GM20431 (cell line): ENCODE measurements around the gene HDGF.

ENCODE experiments used
- in situ Hi-C: fragments of 300-500 bp; cut with MseI, MboI; formaldehyde crosslinking; loops from one replicate; pipeline ENCODE4 v1.15.0; 2020; ENCODE audit warnings: low sequenced_read_pairs; ENCODE audit not compliant: unreplicated experiment

The HDGF gene

DNA sequence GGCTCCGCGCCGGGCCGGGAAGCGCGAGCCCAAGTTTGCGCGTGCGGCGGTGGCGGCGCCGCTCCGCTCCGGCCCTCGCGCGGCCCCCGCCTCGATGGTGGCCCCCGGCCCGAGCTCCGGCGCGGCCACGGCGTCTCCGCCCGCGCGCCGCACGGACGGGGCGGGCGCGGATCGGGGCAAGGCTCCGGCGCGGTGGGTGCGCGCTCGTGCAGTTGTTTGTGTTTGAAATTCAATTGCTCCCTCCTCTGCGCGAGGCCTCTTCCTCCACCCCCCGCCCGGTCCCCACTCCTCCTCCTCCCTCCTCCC lies at the start of gene HDGF:
Gene HDGF (minus strand): TSS at position 225 of the 306 bp plus-strand sequence. CDS start 246 bp downstream, outside the sequence.
- in situ Hi-C loops = no loop called here

DNA sequence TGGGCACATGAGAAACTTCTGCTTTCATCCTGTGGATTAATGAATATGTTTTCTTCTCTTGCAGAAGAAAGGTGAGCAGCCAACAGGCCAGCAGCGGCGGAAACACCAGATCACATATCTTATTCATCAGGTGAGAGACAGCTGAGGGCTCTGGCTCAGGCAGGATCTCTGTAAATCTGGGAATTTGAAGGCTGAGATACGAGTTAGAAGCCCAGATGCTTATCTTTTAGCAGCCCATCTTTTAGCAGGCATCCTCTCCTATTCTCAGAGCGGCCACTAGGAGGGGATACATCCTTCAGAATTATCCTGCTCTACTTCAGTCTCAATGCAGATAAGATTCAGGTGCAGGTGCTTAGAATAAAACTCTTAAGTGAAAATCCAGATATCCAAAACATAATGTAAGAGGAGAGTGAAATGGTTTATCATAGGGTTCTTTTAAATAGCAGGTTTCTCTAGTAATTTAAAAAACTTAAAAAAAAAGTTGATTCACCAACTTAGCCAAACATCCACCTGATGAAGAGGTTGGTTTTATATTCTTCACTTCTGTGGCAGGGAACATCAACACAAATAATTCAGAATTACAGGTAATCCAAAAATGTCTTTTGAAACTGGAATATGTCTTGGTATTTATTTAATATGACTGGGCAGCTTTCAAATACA lies 45.9 kb upstream of the HDGF start:
- in situ Hi-C loops = no loop called here

DNA sequence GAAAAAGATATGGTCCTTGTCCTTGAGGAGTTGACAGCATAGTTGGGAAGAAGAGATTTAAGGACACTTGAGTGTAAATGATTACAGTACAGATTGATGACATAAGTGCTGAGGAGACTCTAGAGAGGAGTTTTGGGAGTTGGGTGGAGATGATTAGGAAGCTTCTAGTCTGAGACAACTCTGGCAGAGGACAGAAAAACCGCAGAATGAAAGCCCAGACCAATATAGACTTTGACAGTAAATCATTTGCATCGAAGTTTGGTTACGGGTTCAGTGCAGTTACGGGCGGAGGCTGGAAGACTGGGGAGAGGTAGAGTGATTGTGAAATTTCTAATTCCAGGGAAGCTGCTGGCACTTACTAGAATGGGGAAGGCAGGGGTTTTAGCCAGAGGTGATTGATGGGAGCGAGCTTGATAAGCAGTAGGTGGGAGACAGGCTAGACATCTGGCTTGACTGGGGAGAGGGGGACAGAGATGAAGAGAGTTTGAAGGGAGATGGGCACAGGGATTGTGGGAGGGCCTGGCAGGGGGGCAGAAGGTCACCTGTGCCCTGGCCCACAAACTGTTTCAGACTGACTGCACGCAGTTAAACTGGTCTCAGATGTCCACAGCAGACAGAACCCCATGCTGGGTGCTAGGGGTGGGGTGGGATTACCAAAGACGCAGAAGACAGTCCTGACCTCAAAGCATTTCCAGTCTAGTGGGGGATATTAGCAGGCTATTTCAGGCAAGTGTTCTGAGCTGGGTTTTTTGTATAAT lies 45.0 kb upstream of the HDGF start:
- in situ Hi-C loops = no loop called here

DNA sequence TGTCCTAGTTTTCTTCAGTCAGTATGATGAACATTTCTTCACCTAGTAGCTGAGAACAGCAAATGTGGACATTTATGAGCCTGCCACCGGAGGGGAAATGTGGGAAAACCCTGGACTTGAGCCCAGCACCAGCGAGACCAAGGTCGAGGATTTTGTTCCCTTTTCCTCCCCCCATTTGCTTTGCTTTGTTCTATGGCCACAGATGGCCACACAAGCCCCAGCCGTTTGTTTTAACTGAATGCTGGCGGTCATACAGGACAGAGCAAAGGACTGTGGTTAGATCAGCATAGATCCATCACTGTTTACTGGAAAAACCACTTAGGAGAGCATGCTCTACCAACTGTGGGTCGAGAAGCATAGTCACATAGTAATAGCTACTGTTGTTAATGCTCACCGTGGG lies 44.3 kb upstream of the HDGF start:
- in situ Hi-C loops = no loop called here

DNA sequence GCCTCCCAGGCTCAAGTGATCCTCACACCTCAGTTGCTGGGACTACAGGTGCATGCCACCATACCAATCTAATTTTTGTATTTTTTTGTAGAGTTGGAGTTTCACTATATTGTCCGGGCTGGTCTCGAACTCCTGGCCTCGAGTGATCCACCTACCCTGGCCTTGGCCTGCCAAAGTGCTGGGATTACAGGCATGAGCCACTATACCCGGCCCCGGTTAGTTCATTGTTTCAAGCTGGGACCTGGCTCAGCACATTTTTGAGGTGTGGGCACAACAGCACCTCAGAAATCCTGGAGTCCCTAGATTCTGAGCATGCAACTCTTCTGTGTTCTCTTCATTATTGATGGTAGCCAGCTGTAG lies 43.9 kb upstream of the HDGF start:
- in situ Hi-C loops = no loop called here

DNA sequence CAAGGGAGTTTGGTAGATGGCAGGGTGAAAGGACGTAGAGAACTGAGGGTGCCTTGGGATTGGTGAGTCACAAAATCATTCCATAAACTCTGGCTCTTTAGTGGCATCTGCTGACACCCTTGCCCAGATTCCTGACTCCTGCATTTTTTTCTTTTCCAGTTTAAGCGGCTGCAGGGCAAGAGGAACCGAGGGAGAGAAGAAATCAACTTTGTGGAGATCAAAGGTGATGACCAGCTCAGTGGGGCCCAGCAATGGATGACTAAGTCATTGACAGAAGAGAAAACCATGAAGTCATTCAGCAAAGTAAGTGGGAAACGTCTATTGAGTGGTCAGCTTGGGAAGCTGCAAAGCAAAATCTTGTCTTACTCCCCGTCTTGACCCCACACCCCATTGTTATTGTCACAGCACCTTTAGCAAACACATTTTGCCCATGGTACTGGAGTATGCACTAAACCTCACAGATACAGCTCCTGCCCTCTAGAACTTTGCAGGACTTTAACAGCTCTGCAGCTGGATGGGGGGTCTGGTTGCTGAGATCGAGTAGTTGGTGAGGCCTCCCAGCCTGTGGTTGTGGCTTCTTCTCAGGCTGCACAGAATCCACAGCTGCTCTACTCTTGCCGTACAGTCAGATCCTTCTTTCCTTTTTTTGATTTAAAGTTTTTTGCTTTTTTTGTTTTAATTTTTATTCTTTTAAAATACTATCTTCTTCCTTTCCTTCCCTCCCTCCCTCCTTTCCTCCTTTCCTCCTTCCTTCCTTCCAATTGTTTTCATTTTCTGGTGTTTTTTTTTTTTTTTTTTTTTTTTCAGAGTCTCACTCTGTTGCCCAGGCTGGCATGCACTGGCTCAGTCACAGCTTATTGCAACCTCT lies 43.3 kb upstream of the HDGF start:
- in situ Hi-C loops = no loop called here

DNA sequence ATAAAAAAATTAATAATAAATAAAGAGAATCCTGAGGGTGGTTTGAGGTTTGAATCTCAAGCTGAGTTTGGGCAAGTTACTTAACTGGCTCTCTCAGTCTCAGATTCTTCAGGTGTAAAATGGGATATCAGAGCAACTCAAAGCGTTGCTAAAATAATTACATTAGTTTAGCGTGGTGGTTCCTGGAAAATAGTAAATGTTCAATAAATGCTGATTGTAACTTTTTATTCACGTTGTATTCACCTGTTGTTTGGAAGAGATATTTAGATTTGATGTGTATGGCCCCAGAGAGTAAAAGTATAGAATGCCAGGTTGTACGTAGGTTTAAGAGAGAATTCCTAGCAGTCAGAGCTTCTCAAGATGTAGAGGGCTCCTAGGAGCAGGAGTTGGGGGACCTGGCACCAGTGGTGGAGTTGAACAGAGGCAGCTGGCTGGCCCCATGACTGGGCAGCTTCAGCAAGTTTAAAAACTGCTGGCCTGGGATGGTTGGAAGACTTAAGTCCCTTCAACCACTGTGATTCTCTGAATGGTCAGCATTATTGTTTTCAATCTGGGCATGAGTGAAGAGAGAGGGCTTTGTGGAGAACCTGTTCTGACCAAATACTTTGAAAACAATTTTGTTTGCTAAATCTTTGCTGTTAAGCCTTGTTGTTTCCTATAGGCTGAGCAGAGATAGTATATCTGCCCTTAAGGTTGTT lies 38.3 kb upstream of the HDGF start:
- in situ Hi-C loops = no loop called here

DNA sequence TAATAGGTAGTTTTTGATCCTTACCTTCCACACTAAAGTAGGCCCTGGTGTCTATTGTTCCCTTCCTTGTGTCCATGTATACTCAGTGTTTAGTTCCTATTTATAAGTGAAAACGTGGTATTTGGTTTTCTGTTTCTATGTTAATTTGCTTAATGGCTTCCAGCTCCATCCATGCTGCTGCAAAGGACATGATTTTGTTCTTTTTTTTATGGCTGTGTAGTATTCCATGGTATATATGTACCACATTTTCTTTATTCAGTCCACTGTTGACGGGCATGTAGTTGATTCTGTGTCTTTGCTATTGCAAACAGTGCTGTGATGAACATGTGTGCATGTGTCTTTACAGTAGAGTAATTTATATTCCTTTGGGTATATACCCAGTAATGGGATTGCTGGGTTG lies 36.7 kb upstream of the HDGF start:
- in situ Hi-C loops = no loop called here

DNA sequence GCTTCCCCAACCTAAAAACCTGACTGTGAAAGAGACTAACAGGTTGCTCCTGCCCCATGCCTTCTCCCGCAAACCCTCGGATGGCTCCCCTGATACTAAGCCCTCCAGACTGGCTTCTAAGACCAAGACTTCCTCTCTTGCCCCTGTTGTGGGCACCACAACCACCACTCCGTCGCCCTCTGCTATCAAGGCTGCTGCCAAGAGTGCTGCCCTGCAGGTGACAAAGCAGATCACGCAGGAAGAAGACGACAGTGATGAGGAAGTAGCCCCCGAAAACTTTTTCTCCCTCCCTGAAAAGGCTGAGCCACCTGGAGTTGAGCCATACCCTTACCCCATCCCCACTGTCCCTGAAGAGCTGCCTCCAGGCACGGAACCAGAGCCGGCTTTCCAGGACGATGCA lies 35.2 kb upstream of the HDGF start:
- in situ Hi-C loops = no loop called here

DNA sequence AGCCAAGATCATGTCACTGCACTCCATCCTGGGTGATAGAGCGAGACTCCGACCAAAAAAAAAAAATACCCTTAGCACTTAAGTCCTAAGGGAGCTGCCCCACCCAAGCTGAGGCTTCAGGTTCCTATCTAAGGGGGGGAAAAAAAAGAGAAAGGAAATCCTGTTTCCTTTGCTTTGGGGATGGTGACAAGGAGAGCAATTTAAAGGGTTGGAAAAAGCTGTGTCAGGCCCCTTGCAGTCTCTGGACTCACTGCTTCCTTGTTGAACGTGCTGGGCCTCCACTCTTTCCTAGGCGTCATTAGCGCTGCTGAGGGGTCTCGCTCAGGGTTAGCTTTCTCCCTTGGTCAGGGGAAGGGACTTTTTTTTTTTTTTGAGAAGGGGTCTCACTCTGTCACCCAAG lies 34.0 kb upstream of the HDGF start:
- in situ Hi-C loops = no loop called here

DNA sequence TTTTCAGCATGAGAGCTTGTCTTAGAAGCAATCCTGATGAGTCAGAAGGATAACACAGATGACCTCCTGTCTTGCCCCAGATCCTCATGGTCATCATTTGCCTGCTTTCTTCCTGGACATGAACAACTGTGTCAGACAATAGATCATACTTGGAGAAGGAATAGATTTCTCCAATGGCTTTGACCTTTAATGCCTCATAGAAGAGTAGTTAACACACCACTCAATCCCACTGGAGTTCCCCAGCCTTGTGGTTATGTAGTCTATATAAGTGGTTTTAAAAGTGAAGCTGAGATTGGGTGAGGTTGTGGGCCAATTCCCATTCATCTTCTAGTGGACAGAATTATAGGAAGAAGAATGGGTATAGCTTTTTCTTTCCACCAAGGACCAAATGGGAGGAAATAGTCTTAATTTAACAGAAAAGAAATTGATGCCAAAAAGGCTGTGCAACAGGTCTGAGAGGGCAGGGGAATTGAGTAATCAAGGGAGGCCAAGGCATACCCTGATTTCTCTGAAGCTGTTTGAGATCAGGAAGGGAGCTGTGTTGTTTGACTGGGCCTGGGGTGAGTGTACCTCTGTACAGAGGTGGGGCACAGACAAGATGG lies 30.2 kb upstream of the HDGF start:
- in situ Hi-C loops = no loop called here

DNA sequence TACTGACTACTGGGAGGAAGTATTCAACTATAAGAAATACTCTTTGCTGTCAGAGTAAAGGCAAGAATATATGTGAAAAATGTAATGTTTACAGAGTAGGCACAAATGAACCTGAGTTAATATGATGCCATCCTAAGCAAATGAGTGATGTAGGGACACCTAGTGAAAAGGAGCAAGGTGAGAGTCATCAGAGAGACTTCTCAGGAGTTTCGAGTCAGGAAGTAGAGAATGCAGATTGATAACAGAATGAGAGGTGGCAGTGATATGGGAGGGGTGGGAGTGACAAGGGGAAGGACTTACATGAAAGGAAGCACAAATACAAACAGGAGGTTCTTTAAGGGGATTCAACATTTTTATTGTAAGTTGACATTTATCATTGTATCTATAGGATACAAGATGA lies 26.1 kb upstream of the HDGF start:
- in situ Hi-C loops = no loop called here

DNA sequence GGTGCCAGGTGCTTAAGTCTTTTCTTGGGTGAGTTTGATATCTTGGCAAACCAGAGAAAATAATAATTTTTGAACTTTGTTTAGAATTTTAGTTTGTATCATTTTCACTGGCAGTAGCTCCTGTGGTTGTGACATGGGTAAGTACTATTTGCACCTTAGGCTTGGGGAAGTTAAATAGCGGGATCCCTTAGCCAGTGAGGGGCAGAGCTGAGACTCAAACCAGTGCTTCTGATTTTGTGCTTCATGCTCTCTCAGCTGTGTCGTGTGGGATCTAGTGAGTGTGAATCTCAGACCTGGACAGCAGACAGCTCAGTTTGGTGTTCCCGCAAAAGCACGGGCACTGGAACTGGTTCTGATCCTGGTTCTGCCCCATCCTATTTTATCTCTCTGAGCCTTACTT lies 25.5 kb upstream of the HDGF start:
- in situ Hi-C loops = no loop called here

DNA sequence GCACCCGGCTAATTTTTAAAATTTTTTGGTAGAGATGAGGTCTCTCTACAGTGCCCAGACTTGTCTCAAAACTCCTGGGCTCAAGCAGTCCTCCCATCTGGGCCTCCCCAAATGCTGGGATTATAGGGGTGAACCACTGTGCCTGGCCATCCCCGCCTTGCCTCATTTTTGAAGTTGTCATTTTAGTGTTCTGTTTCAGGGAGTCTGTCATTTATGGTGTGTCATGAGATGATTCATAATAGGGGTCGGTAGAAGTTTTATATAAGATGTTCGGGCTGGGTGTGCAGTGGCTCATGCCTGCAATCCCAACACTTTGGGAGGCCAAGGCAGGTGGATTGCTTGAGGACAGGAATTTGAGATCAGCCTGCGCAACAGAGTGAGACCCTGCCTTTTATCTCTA lies 24.3 kb upstream of the HDGF start:
- in situ Hi-C loops = no loop called here

DNA sequence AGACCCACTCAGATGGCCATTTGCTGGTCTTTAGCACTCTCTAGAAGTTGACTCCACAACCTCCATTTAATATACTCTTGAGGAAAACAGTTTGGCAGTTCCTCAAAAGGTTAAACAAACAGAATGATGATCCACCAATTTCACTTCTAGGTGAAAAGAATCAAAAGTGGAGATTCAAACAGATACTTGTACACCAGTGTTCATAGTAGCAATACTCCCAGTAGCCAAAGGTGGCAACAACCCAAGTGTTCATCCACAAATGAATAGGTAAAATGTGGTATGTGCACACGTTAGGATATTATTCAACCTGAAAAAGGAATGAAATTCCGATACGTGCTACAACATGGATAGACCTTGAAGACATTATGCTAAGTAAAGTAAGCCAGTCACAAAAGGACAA lies 22.1 kb upstream of the HDGF start:
- in situ Hi-C loops = no loop called here

DNA sequence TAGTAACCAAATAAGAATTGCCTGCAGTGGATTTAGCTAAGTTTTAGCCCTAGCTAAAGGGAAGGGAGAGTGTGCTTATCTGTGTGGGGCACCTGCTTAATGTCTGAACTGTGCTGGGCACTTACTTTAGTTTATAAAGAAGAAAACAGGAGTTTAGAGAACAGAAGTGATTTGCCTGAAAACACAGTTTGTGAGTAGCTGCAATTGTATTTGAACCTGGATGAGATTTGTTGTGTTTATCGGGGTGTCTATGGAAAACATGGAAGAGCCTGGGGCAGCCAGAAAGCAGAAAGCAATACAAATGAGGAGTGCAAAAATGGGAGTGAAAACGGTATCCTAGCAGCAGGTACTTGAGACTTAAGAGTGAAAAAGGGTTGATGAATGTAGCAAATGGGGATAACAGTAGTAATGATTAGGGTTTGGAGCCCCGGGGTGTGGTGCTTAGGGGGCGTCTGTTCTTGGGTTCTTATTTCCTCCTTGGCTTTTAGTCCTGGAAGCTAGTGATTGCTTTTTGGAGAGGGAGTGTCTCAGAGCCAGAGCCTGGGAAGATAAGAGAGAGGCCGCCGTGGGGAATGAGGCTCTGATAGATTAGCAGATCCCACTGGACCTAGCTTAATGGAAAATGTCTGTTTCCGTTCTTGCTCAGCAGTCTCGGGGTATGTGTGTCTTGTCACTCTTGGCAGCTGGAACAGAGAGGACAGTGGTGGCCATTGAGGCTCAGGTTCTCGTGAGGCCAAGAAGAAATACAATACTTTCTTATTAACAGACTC lies 21.4 kb upstream of the HDGF start:
- in situ Hi-C loops = no loop called here

DNA sequence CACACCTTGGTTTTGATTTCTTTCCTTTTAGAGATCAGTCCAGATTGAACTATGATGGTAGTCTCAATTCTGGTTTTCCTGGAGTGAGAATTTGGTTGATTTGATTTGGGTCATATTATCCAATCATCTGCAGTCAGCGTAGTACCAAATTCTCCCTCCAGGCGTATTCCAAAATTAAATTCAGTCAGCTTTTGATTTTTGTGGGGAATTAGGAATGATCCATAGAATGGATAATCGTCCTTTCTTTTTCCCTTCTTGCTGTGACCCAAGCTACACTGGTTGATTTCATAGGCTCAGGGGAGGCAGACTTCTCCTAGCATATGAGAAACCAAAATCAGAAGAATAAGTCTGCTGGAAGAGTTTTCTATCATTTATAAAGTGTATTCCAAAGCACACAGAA lies 20.7 kb upstream of the HDGF start:
- in situ Hi-C loops = no loop called here

DNA sequence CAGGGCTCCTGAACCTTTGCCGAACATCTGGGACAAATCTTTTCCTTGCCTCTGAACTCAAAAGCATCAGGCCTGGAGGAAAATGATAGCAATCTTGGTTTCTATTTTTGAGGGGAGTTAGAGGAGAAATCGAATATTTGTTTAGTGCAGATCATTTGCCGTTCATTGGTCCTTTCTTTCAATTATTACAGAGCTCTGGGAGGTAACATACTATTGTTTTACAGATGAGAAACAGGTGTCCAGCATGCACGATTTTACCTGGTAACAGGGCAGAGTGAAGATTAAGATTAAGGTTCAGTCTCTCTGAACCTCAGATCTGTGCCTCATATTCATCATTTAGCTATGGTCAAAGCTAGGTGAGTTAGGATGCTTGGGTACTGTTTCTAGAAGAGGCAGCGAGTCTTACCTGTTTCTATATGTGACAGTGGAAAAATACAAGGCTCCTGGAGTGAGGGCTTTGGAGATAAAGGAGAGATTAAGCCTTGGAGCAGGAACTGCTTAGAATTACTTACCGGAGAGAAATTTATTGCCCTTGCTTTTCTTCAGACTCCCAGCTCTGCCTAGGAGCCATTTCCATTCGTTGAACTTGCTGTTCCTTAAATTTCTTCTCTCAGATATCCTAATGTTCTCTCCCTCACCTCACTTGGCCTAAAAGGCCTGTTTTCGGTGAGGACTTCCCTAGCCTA lies 17.3 kb upstream of the HDGF start:
- in situ Hi-C loops = no loop called here
